Measurements from ENCODE around the gene GLOD4.
A peak's percentile ranks its signal among the peaks of the same experiment; 100 is the strongest.
"Not testable (repeated sequence)": the region's sequence is repeated elsewhere in the genome, so short reads cannot be mapped to it uniquely, and the experiment has no call there.

The GLOD4 gene

DNA sequence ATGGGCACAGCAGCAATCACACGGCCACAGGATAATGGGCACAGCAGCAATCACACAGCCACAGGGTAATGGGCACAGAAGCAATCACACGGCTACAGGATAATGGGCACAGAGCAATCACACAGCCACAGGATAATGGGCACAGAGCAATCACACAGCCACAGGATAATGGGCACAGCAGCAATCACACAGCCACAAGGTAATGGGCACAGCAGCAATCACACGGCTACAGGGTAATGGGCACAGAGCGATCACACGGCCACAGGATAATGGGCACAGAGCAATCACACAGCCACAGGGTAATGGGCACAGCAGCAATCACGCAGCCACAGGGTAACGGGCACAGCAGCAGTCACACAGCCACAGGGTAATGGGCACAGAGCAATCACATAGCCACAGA, 32.7 kb downstream of the GLOD4 start:
- H3K4me3 ChIP-seq (ENCODE audit: low read length); DNase-seq (ENCODE audit: low read depth, low spot score): not testable (repeated sequence)

DNA sequence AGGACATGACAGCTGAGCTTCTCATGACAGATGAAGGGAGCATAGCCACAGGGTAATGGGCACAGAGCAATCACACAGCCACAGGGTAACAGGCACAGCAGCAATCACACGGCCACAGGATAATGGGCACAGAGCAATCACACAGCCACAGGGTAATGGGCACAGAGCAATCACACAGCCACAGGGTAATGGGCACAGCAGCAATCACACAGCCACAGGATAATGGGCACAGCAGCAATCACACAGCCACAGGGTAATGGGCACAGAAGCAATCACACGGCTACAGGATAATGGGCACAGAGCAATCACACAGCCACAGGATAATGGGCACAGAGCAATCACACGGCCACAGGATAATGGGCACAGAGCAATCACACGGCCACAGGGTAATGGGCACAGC, 33.5 kb downstream of the GLOD4 start:
- H3K4me3 ChIP-seq (ENCODE audit: low read length); DNase-seq (ENCODE audit: low read depth, low spot score): not testable (repeated sequence)

DNA sequence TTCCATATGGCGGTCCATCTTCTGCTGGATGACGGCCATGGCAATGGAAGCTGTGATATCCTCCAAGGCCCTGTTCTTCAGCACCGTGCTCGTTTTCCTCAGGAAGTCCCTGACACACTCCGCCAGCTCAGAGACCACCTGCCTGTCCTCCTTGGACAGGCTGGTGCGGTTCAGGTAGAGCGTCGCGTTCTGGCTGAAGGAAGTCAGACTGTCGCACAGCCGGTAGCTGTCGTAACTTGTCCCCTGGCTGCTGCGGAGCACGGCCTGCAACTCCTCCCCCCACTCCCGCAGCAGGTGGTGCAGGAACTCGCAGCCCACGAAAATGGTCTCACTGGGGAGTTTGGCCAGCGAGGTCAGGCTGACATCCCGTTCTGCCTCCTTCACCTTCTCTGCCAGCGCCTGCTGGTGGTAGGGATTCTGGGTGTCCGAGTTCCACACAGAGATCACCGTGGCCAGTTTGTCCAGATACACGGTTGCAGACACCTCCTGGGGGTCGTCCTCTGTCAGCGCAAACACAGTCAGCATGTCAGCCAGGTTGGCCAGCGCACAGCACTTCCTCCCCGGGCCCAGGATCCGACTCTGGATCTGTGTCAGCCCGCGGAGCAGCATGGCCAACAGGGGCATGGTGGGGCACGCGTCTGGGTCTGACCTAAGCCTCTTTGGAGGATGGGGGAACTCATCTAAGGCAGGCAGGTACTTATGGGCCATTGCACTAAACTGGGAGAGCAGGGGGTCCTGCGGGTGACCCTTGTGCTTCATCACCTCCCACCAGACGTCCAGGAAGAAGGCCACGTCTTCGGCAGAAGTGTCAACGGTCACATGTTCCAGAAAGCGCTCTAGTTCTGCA, 35.1 kb downstream of the GLOD4 start:
- DNase-seq (ENCODE audit: low read depth, low spot score): no peak
- H3K4me3 ChIP-seq (ENCODE audit: low read length): no peak overlapping the region

DNA sequence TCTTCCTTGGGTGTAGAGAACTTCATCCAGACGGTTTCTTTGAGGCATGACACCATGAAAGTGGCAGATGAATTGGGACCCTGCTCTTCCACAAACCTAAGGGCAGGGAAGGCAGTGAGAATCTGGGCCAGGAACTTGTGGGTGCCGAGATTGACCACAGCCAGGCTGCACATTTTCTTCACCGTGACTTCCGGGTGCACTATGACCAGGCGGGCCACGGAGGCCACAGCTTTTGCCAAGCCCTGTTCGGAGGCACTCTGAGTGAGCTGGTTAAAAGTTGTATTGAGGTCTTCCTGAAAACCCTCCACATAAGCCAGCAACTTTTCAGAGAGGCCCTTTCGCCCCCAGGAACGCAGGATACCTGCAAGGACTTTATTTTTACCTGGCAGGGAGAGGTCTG, 35.9 kb downstream of the GLOD4 start:
- H3K4me3 ChIP-seq (ENCODE audit: low read length): no peak overlapping the region

DNA sequence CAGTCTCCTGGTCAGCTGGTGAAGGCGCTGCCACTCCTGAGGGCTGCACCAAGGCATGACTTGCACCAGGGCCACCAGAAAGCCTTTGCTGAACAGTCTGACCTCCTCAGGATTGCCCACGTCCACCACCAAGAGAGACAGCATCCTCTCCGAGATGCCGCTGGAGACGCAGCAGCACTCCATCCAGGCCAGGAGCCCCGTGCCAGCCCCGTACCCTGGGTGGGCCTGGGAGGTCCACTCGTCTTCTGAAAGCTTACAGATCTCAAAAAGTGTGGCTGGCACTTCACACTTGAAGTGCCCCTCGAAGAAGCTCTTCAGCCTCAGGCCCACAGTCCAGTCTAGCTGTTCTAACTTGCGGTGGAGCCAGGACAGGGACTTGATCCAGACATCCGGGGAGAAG, 36.7 kb downstream of the GLOD4 start:
- H3K4me3 ChIP-seq (ENCODE audit: low read length): no peak overlapping the region
- DNase-seq (ENCODE audit: low read depth, low spot score): no peak

More for the DNA sequence above, 35.9 kb downstream of the GLOD4 start:
- DNase-seq (ENCODE audit: low read depth, low spot score): no peak

DNA sequence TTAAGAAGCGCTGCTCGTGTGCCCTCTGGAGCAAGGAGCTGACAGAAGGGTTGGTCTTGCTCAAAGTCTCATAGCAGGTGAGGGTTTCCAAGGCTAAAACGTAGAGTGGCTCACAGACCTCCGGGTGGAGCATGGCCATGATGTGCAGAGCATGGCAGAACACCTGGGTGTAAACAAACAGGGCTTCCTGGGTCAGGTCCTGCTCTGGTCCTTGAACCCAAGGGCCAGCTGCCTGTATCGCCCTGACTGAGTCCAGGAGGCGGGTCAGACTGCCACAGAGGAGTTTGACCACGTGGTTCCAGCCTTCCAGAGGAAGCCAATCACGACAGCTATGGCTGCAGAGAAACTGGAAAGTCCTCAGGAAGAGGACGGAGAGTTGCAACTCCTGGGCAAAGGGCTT, 37.1 kb downstream of the GLOD4 start:
- DNase-seq (ENCODE audit: low read depth, low spot score): no peak
- no peak overlapping the region for H3K4me3 ChIP-seq (ENCODE audit: low read length)

DNA sequence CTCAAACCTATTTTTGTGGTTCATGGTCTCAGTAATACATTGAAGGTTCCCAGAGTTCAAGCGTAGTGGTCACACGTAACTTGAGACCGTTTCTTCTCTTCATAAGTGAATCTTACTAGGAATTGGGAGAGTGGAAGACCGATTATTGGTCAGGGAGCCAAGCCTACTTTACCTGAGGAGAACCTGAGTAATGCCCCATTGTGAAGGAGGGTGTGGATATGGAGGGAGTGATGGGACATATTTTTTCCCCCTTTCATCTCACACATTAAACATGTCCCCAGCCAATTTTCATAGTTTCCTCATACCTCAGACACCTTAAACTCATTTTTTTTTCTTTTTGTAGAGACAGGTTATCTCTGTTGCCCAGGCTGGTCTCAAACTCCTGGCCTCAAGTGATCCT, 38.9 kb downstream of the GLOD4 start:
- H3K4me3 ChIP-seq (ENCODE audit: low read length): no peak overlapping the region
- no peak for DNase-seq (ENCODE audit: low read depth, low spot score)

DNA sequence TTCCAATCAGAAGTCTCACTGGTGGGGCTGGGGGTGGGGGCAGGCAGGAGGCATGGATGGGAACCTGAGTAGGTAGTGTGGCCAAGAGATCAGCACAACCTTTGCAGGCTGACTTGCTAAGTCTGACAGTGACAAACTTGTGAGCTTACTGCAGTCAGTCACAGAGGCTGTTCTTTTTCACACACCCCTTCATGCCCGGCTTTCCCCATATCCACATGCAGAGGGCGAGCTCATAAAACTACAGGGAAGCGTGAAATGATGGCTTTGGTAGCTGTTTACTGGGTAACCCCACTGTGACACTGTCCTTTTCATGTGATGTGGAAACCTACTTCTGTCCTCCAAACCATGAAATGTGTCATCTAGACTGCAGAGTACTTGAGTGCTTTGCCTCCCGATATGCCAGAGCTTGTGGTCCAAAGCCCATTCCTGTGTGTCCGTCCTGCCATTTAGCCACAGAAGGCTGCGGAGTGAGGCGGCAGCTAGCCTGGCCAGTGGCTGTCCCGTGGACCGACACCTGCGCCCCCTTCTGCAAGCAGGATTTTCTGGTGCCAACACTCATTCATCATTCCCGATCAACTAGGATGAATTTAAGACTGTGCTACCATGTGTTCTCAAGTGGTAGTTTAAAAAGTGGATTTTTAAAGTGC, 39.8 kb downstream of the GLOD4 start:
- no peak for DNase-seq (ENCODE audit: low read depth, low spot score)
- H3K4me3 ChIP-seq (ENCODE audit: low read length): no peak overlapping the region

DNA sequence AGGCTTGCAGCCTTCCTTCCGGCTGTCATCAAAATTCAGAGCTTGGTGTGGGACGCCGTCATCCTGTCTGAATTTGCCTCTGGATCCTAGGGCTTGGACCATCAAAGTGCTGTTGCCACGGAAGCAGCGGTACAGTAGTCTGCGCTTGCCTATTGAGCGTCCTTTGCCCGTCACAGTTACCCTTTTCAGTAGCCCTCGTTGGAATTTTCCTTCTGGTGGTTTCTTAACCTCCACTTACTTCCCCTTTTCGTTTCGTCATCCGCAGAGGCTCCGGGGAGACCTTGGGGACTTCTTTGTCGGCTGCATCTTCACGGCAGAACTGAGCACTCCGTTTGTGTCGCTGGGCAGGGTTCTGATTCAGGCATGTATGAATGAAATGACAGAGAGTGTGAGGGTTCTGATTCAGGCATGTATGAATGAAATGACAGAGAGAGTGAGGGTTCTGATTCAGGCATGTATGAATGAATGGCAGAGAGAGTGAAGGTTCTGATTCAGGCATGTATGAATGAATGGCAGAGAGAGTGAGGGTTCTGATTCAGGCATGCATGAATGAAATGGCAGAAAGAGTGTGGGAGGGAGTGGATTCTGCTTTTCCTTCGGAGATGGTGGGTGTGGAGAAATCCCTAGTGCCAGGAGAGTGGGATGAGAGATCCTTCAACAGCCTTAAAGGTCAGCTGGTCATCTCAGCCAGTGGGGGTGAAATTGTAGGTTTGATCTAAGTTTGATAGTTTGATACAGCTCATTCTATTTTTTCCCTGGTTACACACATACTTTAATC, 41.7 kb downstream of the GLOD4 start:
- DNase-seq (ENCODE audit: low read depth, low spot score): no peak
- no peak overlapping the region for H3K4me3 ChIP-seq (ENCODE audit: low read length)

DNA sequence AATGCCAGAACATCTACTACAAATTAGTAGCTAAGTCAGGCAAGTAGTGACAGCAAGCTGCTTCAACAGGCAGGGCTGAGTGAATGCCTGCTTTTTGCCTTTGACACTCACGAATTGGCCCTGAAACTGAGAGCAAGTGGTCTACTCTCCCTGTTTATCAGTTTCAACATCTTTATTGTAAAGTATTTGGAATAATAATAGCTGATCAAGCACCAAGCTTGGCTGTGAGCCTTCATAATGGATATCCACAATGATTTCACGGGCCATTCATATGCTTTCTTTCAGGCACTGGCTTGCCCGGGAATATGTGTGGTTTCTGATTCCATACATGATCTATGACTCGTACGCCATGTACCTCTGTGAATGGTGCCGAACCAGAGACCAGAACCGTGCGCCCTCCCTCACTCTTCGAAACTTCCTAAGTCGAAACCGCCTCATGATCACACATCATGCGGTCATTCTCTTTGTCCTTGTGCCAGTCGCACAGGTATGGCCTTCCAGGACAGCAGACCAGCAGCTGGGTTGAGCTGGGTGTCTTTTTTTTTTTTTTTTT, 44.4 kb downstream of the GLOD4 start:
- no peak for DNase-seq (ENCODE audit: low read depth, low spot score)
- H3K4me3 ChIP-seq (ENCODE audit: low read length): no peak overlapping the region

DNA sequence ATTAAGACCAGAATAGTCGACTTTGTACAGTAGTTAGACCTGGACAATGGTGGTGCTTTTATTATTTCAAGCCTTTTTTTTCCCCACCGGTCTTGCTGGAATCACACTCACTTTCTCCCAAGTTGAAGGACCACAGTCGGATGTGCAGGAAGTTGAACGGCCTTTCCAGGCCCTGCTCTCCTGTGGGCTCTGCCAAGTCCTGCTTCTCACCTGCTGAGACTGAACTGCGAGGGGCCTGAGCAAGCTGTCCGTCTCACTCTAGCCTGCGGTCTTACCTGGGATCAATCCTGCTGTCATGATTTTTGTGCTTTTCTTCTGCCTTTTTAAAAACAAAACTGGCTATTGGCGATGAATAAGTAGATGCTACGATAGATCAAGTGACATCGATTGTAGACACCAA, 48.3 kb downstream of the GLOD4 start:
- peak overlapping the region; percentile 64; the same call in 1 of the 2 replicates for H3K4me3 ChIP-seq (ENCODE audit: low read length)
- DNase-seq (ENCODE audit: low read depth, low spot score): no peak

DNA sequence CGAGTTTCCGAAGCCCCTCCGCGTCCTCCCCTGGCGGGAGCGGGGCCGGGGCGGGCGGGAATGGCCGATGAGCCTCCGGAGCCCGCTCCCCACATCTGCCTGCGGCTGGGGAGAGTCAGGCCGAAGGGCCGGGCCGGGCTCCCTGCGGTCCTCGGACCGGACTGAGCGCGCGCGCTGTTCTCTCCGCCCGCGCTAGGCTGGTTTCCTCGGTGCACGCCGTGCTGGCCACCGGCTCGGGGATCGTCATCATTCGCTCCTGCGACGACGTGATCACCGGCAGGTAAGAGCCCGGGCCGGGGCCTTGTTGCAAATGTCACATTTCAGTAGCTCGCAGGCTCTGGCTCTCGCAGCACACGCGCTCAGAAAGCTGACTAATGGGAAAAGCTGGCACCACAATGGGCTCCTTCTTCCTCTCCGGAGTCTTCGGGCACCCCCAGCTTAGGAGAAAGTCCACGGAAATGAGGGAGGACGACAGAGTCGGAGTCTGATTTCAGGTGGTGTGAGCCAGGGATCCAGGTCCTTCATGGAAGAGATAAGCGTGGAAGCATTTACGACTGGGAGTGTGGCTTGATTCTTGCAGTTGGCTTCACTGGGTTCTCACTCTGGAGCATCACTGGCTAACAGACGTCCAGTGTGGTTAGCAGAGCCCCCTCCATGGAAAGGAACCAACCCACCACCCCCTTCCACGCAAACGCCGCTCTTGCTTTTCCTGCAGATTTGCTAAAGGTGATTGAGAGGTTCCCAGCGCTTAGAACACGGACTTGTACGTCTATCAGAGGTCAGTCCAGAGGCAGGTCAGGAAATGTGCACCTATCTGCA, 49.0 kb downstream of the GLOD4 start:
- no peak for DNase-seq (ENCODE audit: low read depth, low spot score)
- H3K4me3 ChIP-seq (ENCODE audit: low read length): peak overlapping the region; percentile 64

DNA sequence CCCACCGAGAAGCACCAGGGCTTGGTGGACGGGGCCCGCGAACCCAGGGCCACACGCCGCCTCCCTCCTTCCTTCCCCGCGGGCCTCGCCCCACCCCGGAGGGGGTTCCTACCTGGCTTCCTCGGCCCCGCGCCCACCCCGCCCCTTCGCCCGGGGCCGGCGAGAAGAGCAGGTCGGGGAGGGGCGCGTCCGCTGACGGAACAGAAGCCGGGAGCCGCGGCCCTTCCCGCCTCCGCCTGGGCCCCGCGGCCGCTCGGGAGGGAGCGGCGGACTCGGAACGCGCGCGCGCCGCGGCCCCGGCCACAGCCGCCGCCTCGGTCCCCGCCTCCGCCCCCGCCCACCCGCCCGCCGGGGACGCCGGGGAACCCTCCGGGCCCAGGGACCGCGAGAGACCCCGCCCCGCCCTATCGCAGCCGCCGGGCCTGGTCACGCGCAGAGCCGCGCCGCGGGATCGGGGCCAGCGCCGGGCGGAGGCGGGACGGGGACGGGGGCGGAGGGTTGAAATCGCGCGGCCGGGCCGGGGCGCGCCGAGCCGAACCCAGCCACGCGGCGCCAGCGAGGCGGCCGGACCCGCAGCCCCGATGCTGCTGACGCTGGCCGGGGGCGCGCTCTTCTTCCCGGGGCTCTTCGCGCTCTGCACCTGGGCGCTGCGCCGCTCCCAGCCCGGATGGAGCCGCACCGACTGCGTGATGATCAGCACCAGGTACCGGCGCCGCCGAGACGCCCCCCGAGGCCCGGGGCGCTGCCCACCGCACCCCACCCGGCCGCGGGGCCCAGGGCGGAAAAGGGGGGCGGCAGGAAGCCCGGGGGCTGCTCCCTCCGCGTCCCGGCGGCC, 49.8 kb downstream of the GLOD4 start, which contains the start of gene TLCD3A:
Gene TLCD3A, plus strand, starts transcription at position 530 of the 835 bp plus-strand sequence. Its CDS starts 52 bp downstream, at position 582.
- no peak for DNase-seq (ENCODE audit: low read depth, low spot score)
- peak within 1 kb of the TSS; percentile 64 for H3K4me3 ChIP-seq (ENCODE audit: low read length)

DNA sequence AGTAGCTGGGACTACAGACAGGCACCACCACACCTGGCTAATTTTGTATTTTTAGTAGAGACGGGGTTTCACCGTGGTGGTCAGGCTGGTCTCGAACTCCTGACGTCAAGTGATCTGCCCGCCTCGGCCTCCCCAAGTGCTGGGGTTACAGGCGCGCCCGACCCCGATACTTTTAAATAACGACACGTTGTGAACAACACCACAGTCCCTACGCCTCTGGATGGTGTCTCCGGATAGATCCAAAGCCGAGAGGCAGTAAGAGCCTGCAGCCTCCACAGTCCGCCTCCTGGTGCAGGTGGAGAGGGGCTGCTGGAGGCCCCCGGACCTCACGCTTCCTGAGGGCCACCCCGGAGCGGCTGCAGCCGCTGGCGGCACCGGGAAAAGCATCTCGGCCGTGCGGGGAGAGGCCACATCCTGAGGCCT, 50.4 kb downstream of the GLOD4 start:
- DNase-seq (ENCODE audit: low read depth, low spot score): no peak
- H3K4me3 ChIP-seq (ENCODE audit: low read length): peak overlapping the region; percentile 64

DNA sequence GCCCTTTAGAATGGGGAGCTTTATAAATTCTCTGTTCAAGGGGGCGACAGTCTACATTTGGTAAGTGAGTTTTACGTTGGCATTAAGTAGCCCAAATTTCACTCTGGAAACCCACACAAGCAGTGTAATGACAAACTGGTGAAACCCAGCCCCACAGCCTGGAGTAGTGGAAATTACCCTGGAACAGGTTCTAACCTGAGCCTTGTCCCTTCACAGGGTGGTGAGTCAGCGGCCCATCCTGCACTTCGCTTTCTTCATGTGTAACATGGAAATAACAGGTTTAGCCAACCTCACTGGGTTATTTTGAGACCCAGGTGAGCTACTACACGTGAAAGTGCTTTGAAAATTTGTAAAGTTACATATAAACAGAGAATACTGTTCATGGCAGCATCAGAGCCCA, 53.2 kb downstream of the GLOD4 start:
- H3K4me3 ChIP-seq (ENCODE audit: low read length): no peak overlapping the region
- no peak for DNase-seq (ENCODE audit: low read depth, low spot score)

DNA sequence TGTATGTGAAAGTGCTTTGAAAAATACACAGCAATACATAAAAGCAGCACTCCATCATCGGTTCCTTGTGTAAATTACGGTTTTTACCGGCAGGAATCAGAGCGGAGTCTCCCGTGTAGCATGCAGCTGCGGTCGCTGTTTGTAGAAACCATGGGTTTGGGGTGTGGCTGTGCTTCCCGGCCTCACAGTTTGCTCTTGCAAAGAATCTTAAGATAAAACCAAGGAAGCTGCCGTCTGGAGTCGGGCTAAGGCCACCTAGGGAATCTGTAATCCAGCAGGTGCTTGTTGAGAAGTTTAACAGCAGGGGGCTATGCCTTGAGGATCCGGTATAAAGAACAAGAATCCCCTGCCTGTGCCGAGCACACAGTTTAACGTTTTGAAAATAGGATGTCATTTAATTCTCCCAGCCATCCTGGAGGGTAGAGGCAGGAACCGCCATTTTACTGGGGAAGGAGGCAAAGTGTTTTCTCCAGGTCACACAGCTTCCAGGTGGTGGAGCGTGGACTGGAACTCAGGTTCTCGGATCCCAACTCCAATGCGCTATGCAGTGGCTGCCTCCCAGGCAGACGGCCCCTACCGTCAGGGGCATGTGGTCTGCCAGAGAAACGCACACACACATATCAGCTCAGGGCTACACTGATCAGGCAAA, 55.7 kb downstream of the GLOD4 start:
- no peak overlapping the region for H3K4me3 ChIP-seq (ENCODE audit: low read length)
- DNase-seq (ENCODE audit: low read depth, low spot score): no peak

DNA sequence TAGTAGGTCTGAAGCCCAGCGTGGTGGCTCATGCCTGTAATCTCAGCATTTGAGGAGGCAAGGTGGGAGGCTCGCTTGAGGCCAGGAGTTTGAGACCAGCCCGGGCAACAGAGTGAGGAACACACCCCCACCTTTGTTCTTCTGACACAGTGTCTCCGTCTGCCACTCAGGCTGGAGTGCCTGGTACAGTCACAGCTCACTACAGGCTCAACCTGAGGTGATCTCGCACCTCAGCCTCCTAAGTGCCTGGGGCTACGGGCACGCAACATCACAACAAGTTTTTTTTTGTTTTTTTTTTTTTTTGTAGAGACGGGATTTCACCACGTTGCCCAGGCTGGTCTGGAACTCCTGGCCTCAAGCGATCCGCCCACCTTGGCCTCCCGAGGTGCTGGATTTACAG, 56.3 kb downstream of the GLOD4 start:
- H3K4me3 ChIP-seq (ENCODE audit: low read length): no peak overlapping the region
- DNase-seq (ENCODE audit: low read depth, low spot score): no peak

All from Jurkat, Clone E6-1 (cell line).